Upper lobe of right lung (tissue), 1 donor: ENCODE measurements around the gene PRKG2. TPM values are rescaled to one million over a fixed set of nuclear protein-coding genes. Genes with fewer than 3 reads are reported as not detected.

ENCODE experiments used
- ATAC-seq: fragments of 200-7000 bp; cut with Tn5 transposase; one replicate; pipeline ENCODE4 v1.9.1; 2020; ENCODE audit warnings: mild to moderate bottlenecking, moderate library complexity
- DNase-seq: peaks from one replicate; pipeline ENCODE4 v3.0.0-alpha.2; 2020
- H3K27ac ChIP-seq: fragments of 200-600 bp; one replicate; pipeline ENCODE4 v1.8.0; 2022
- H3K27me3 ChIP-seq: fragments of 200-600 bp; one replicate; pipeline ENCODE4 v1.8.0; 2022; ENCODE audit warnings: mild to moderate bottlenecking
- H3K36me3 ChIP-seq: fragments of 200-600 bp; one replicate; pipeline ENCODE4 v1.8.0; 2022
- H3K4me1 ChIP-seq: fragments of 200-600 bp; one replicate; pipeline ENCODE4 v1.8.0; 2022
- H3K4me3 ChIP-seq: fragments of 200-600 bp; one replicate; pipeline ENCODE4 v1.8.0; 2022; ENCODE audit warnings: mild to moderate bottlenecking
- H3K9me3 ChIP-seq: fragments of 200-600 bp; one replicate; pipeline ENCODE4 v1.8.0; 2022
- intact Hi-C: fragments of 100-400 bp; cut with DNase I; formaldehyde crosslinking; loops from one replicate; pipeline ENCODE4 v1.11.0; 2022
- total RNA-seq: library from RNA; stranded (reverse); fragmentation: NEBNext Ultra II Directional; extraction: Animal tissue kit (Norgen Biotek cat#: 25700); gene quantifications from one replicate; pipeline ENCODE4 v1.2.1, GENCODE V29; 2021
- TF ChIP-seq, protein P1 (sequence below): fragments of 200-600 bp; IDR thresholded peaks from one replicate; pipeline ENCODE4 v1.8.0; 2022; ENCODE audit warnings: antibody characterized with exemption
- donor health status: DM: no; HTN: yes; CAD: no; lungs with severe emphysema.

PRKG2 gene
- total RNA-seq, 1 donor from 2014 or later, result 8.1 TPM

DNA sequence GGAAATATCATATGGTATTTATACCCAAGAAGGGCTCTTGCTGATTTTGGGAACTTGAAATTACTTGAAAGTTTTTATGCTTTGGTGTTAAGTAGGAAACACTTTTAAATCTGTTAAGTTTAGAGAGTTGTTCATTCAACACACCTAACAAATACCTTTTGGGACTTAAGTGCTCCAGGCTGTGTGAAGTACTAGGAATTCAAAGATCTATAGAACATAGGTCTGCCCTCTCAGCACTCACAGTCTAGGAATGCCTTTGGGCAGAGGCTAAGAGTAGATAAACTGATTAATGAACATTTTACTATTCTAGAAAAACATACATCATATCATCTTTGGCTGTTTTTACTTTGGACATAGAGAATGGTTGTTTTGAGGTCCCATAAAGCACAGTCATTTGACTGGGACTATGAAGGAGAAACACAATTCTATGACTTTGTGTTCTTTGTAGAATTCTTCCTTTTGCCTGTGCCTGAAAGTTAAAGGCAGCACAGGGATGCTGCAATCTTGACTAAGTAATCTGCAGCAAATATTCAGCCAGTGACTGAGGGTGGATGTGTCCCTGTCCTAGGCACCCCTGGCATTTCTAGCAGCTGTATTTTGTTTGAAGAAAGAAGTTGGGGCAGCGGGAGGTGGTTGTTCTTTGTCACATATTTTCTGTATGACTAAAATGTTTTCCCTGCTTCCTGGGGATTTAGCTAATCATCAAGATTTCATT, 176.2 kb downstream of the PRKG2 start:
- DNase-seq (no peak), ATAC-seq (no peak)
- H3K4me3 ChIP-seq, result no peak overlapping the region
- H3K36me3 ChIP-seq, result no peaks in the 10 kb centered on the region
- H3K27ac ChIP-seq, result peak overlapping the region; percentile 6
- no peaks in the 10 kb centered on the region for H3K27me3 ChIP-seq
- no peaks in the 10 kb centered on the region for H3K4me1 ChIP-seq
- intact Hi-C loops, result no loop called here
- no peaks in the 10 kb centered on the region for H3K9me3 ChIP-seq
- TF ChIP-seq, protein P1, sequence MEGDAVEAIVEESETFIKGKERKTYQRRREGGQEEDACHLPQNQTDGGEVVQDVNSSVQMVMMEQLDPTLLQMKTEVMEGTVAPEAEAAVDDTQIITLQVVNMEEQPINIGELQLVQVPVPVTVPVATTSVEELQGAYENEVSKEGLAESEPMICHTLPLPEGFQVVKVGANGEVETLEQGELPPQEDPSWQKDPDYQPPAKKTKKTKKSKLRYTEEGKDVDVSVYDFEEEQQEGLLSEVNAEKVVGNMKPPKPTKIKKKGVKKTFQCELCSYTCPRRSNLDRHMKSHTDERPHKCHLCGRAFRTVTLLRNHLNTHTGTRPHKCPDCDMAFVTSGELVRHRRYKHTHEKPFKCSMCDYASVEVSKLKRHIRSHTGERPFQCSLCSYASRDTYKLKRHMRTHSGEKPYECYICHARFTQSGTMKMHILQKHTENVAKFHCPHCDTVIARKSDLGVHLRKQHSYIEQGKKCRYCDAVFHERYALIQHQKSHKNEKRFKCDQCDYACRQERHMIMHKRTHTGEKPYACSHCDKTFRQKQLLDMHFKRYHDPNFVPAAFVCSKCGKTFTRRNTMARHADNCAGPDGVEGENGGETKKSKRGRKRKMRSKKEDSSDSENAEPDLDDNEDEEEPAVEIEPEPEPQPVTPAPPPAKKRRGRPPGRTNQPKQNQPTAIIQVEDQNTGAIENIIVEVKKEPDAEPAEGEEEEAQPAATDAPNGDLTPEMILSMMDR, result no peak

Other genes with a start within 250 kb of the PRKG2 start
- 15.5 TPM for gene BMP3, start 184.5 kb downstream of the PRKG2 start, total RNA-seq